ENCODE results near the gene ARSI. TPM values are rescaled to one million over a fixed set of nuclear protein-coding genes. Genes with fewer than 3 reads are reported as not detected.

Gene ARSI
- total and polyA plus RNA-seq, 2 donors (not counting 3 experiments of a cell fraction or from before 2014, with no cell fraction given) = 0.17 to 0.20 TPM

DNA sequence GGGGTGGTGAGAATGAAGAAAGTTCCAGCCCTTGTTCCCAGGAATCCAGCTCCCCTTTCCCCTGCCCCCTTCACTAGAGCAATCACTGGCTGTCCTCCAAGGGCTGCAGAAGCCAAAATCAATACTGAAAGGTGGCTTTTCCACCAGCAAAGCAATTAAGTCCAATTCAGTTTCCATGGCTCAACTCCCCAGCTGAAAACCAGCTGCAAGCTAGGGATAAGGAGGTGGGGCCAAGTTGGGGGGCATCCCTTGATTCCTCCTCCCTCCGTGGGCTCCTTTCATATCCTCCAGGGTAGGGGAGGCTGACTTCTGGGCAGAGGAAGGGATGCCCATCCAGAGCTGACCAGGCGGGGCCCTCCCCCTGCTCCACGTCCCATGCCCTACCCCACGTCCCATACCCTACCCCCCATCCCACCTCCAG lies 35.8 kb downstream of the ARSI start:
- H3K27me3 ChIP-seq (ENCODE audit: control insufficient read depth in 2 of 2, insufficient read depth in 2 of 2, low read length in 2 of 2) = peaks cover 0 to 3% of the 10 kb centered on the region in 2 experiments
- H3K36me3 ChIP-seq (ENCODE audit: control insufficient read depth in 2 of 2, extremely low read depth in 1 of 2, insufficient read depth in 2 of 2, low read length in 2 of 2) = no peaks in the 10 kb centered on the region
- BruUV-seq (replicated peaks) = no TSS peak
- H3K4me3 ChIP-seq (replicated peaks in 1 of 3; ENCODE audit: insufficient read depth in 1 of 3, low read depth in 1 of 3, low read length in 3 of 3) = no peak overlapping the region
- H3K9me3 ChIP-seq (replicated peaks; ENCODE audit: control insufficient read depth, insufficient read depth, low read length) = no peaks in the 10 kb centered on the region
- dilution Hi-C loops (cut with MboI; ENCODE audit: extremely low pct_ligation_motif_present, low sequenced_read_pairs) = no loop called here
- DNase-seq (ENCODE audit: low read depth, low spot score) (no peak), FAIRE-seq (no peak)
- POLR2A ChIA-PET = no interaction called here
- CTCF ChIA-PET = interaction anchor here (2.6 kb wide), 1 partner anchor 11 kb away, joined by 7 read pairs; no protein-coding TSS in a partner anchor
- H2AFZ ChIP-seq (ENCODE audit: low read depth, low read length) = no peak overlapping the region
- no peaks in the 10 kb centered on the region for H3K9me1 ChIP-seq (replicated peaks; ENCODE audit: control insufficient read depth, extremely low read depth, insufficient read depth, low read length)
- H3K79me2 ChIP-seq (ENCODE audit: control insufficient read depth, insufficient read depth, low read length) = no peaks in the 10 kb centered on the region
- intact Hi-C loops (cut with micrococcal nuclease) = loop anchor here (5.0 kb wide), 1 partner anchor 50 kb away; no protein-coding TSS in a partner anchor
- no peaks in the 10 kb centered on the region for H4K20me1 ChIP-seq (replicated peaks; ENCODE audit: control insufficient read depth, extremely low read depth, insufficient read depth, low read length)
- no peak overlapping the region for H3K4me2 ChIP-seq (ENCODE audit: insufficient read depth, low read length)
- H3K4me1 ChIP-seq (ENCODE audit: control insufficient read depth, extremely low read depth, insufficient read depth, low read length) = no peaks in the 10 kb centered on the region
- no peak overlapping the region for H3K9ac ChIP-seq (replicated peaks; ENCODE audit: extremely low read depth, insufficient read depth, low read length)
- H3K27ac ChIP-seq (ENCODE audit: insufficient read depth, low read depth, low read length) = no peak overlapping the region
- TF ChIP-seq, protein P1, sequence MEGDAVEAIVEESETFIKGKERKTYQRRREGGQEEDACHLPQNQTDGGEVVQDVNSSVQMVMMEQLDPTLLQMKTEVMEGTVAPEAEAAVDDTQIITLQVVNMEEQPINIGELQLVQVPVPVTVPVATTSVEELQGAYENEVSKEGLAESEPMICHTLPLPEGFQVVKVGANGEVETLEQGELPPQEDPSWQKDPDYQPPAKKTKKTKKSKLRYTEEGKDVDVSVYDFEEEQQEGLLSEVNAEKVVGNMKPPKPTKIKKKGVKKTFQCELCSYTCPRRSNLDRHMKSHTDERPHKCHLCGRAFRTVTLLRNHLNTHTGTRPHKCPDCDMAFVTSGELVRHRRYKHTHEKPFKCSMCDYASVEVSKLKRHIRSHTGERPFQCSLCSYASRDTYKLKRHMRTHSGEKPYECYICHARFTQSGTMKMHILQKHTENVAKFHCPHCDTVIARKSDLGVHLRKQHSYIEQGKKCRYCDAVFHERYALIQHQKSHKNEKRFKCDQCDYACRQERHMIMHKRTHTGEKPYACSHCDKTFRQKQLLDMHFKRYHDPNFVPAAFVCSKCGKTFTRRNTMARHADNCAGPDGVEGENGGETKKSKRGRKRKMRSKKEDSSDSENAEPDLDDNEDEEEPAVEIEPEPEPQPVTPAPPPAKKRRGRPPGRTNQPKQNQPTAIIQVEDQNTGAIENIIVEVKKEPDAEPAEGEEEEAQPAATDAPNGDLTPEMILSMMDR (IDR thresholded peaks at IDR 0.05; ENCODE audit: extremely low read depth in 1 of 2, insufficient read depth in 1 of 2, low read depth in 1 of 2, low read length in 2 of 2) = no peak
- TF ChIP-seq JUN (IDR thresholded peaks at IDR 0.05; ENCODE audit: borderline replicate concordance, insufficient read depth, insufficient read length, low read depth) (no peak), GATA2 (IDR thresholded peaks at IDR 0.05; ENCODE audit: insufficient read depth, insufficient read length, low read depth, low read length) (no peak), EZH2 (IDR thresholded peaks at IDR 0.05; ENCODE audit: borderline replicate concordance, low read depth, low read length, severe bottlenecking) (no peak)

DNA sequence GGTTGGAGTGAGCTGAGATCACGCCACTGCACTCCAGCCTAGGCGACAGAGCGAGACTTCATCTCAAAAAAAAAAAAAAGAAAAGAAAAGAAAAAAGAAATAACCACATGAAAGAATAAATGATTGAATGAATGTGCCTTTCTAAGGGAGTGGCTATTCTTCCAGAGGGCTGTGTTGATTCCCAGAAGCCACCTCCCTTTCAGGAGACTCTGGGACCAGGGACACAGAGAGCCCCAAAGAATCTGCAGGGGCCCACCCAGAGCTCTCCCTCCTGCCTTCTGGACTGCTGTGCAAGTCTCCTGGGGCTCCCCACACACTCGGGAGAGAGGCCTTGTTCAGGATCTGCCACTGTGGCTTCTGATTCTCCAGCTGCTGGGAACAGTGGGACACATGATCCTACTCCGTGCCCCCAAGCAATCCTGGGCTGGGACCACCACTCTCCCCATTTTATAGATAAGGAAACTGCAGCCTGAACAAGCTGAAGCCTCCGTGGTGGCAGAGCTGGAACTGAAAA lies 36.8 kb downstream of the ARSI start:
- no peak for FAIRE-seq

More for the DNA sequence above, 36.8 kb downstream of the ARSI start:
- POLR2A ChIA-PET = interaction anchor here (0.6 kb wide), 1 partner anchor 196 kb away, joined by 3 read pairs; no protein-coding TSS in a partner anchor
- Histone ChIP-seq H3K27me3 (ENCODE audit: control insufficient read depth in 2 of 2, insufficient read depth in 2 of 2, low read length in 2 of 2) (peaks cover 0 to 3% of the 10 kb centered on the region in 2 experiments), H3K4me2 (ENCODE audit: insufficient read depth, low read length) (no peak overlapping the region), H2AFZ (ENCODE audit: low read depth, low read length) (no peak overlapping the region), H3K9me1 (replicated peaks; ENCODE audit: control insufficient read depth, extremely low read depth, insufficient read depth, low read length) (no peaks in the 10 kb centered on the region), H3K79me2 (ENCODE audit: control insufficient read depth, insufficient read depth, low read length) (no peaks in the 10 kb centered on the region), H3K36me3 (ENCODE audit: control insufficient read depth in 2 of 2, extremely low read depth in 1 of 2, insufficient read depth in 2 of 2, low read length in 2 of 2) (no peaks in the 10 kb centered on the region), H4K20me1 (replicated peaks; ENCODE audit: control insufficient read depth, extremely low read depth, insufficient read depth, low read length) (no peaks in the 10 kb centered on the region), H3K27ac (ENCODE audit: insufficient read depth, low read depth, low read length) (no peak overlapping the region), H3K9me3 (replicated peaks; ENCODE audit: control insufficient read depth, insufficient read depth, low read length) (no peaks in the 10 kb centered on the region), H3K4me1 (ENCODE audit: control insufficient read depth, extremely low read depth, insufficient read depth, low read length) (no peaks in the 10 kb centered on the region), H3K4me3 (replicated peaks in 1 of 3; ENCODE audit: insufficient read depth in 1 of 3, low read depth in 1 of 3, low read length in 3 of 3) (no peak overlapping the region), H3K9ac (replicated peaks; ENCODE audit: extremely low read depth, insufficient read depth, low read length) (no peak overlapping the region)
- dilution Hi-C loops (cut with MboI; ENCODE audit: extremely low pct_ligation_motif_present, low sequenced_read_pairs) (no loop called here), intact Hi-C loops (cut with micrococcal nuclease) (loop anchor here (5.0 kb wide), 1 partner anchor 51 kb away; no protein-coding TSS in a partner anchor)
- CTCF ChIA-PET = interaction anchor here (0.9 to 2.6 kb wide), 2 partner anchors 10 to 37 kb away, joined by 3 to 7 read pairs; partner anchors contain the start of gene ARSI
- no peak for TF ChIP-seq POLR2AphosphoS5 (IDR thresholded peaks at IDR 0.05; ENCODE audit: insufficient read depth, low read depth, low read length)
- no peak for TF ChIP-seq MYC (IDR thresholded peaks at IDR 0.05; ENCODE audit: low read depth, low read length)
- TF ChIP-seq, protein P1 (IDR thresholded peaks at IDR 0.05; ENCODE audit: extremely low read depth in 1 of 2, insufficient read depth in 1 of 2, low read depth in 1 of 2, low read length in 2 of 2) = no peak
- TF ChIP-seq GATA2 (IDR thresholded peaks at IDR 0.05; ENCODE audit: insufficient read depth, insufficient read length, low read depth, low read length) = no peak
- TF ChIP-seq FOS (IDR thresholded peaks at IDR 0.05; ENCODE audit: borderline replicate concordance, insufficient read depth, low read length) = no peak
- TF ChIP-seq, protein P2, sequence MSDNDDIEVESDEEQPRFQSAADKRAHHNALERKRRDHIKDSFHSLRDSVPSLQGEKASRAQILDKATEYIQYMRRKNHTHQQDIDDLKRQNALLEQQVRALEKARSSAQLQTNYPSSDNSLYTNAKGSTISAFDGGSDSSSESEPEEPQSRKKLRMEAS (IDR thresholded peaks at IDR 0.05; ENCODE audit: insufficient read depth, insufficient read length) = no peak
- no peak for TF ChIP-seq JUN (IDR thresholded peaks at IDR 0.05; ENCODE audit: borderline replicate concordance, insufficient read depth, insufficient read length, low read depth)
- no peak for TF ChIP-seq POLR2A (IDR thresholded peaks at IDR 0.05; ENCODE audit: low read depth, low read length)
- TF ChIP-seq EZH2 (IDR thresholded peaks at IDR 0.05; ENCODE audit: borderline replicate concordance, low read depth, low read length, severe bottlenecking) = no peak
- no peak for DNase-seq (ENCODE audit: low read depth, low spot score)
- no TSS peak for BruUV-seq (replicated peaks)

Data from endothelial cell of umbilical vein (primary cell).